Measurements from ENCODE around the gene C9orf85. TPM values are rescaled to one million over a fixed set of nuclear protein-coding genes. Genes with fewer than 3 reads are reported as not detected.

The C9orf85 gene
- total and polyA plus RNA-seq, 3 donors from 2014 or later, result 8.0 to 14.4 (median 11.8) TPM

DNA sequence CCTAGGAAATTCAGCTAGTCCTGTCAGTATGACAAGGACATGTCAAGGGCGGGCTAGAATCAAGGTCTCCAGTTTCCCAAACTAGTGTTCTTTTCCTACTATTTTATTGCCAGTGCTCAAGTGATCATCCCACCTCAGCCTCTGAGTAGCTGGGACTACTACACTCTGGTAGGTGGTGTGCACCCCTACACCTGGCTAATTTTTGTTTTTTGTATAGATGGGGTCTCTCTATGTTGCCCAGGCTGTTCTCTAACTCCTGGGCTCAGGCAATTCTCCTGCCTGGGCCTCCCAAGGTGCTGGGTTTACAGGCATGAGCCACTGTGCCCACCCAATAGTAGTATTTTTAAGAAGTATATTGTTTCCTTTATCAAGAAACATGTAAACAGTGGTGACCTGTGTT, 54.0 kb downstream of the C9orf85 start:
- Histone ChIP-seq H3K36me3 (ENCODE audit: low read depth, missing control alignments) (no peaks in the 10 kb centered on the region), H3K9me3 (no peaks in the 10 kb centered on the region), H3K27me3 (no peaks in the 10 kb centered on the region), H3K27ac (no peak overlapping the region), H3K4me1 (no peaks in the 10 kb centered on the region), H3K4me3 (no peak overlapping the region)
- intact Hi-C loops (cut with DNase I; ENCODE audit: low total_unique reads), result no loop called here
- 76 to 77% methylated on average over 1 of the region's 1 CpG for WGBS, 2 donors
- no peak for TF ChIP-seq POLR2A (IDR thresholded peaks at IDR 0.05)
- TF ChIP-seq, protein P1, sequence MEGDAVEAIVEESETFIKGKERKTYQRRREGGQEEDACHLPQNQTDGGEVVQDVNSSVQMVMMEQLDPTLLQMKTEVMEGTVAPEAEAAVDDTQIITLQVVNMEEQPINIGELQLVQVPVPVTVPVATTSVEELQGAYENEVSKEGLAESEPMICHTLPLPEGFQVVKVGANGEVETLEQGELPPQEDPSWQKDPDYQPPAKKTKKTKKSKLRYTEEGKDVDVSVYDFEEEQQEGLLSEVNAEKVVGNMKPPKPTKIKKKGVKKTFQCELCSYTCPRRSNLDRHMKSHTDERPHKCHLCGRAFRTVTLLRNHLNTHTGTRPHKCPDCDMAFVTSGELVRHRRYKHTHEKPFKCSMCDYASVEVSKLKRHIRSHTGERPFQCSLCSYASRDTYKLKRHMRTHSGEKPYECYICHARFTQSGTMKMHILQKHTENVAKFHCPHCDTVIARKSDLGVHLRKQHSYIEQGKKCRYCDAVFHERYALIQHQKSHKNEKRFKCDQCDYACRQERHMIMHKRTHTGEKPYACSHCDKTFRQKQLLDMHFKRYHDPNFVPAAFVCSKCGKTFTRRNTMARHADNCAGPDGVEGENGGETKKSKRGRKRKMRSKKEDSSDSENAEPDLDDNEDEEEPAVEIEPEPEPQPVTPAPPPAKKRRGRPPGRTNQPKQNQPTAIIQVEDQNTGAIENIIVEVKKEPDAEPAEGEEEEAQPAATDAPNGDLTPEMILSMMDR (IDR thresholded peaks at IDR 0.05), result no peak
- no peak for DNase-seq

DNA sequence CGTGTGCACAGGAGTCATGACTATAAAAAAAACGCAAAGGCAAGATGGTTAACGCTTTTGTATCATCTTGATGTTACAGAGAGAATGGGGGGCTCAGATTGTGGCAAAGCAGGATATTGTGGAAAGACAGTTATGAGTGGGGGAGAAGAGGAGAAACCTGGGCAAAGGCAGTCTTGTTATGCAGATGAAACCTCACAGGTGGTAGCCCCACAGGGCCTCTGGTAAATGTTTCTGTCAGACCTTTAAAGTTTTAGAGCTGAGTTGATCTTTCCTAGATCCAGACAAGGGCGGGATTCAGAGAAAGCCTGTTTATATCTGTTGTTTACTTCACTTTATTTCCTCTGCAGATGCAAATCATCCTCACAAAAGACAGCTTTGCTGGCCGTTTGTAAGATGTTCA, 55.2 kb downstream of the C9orf85 start:
- Histone ChIP-seq H3K27ac (no peak overlapping the region), H3K4me1 (no peaks in the 10 kb centered on the region), H3K27me3 (no peaks in the 10 kb centered on the region), H3K36me3 (ENCODE audit: low read depth, missing control alignments) (no peaks in the 10 kb centered on the region), H3K9me3 (no peaks in the 10 kb centered on the region), H3K4me3 (no peak overlapping the region)
- intact Hi-C loops (cut with DNase I; ENCODE audit: low total_unique reads), result no loop called here
- WGBS, 2 donors, result 71 to 80% methylated on average over 5 of the region's 5 CpGs
- TF ChIP-seq POLR2A (IDR thresholded peaks at IDR 0.05), result no peak
- TF ChIP-seq, protein P1 (IDR thresholded peaks at IDR 0.05), result no peak
- DNase-seq, result no peak

DNA sequence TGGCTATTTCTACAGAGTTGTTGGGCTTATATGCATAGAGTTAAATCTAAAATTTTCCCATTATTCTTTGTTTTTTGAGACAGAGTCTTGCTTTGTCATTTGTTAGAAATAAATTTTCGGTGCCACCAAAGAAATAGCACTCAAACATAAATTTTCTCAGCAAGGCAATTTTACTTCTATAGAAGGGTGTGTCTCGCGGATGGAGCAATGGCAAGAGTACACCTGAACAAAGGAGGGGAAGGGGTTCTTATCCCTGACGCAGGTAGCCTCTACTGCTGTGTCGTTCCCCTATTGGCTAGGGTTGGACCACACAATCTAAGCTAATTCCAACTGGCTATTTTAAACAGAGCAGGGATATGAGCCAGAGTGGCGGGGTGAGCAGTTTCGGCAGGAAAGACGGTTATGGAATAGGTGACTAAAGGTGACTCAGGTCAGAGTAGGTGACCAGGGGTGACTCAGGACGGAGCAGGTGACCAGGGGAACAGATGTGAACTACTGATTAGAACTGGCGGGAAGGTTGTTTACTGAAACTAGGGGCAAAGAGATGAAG, 57.2 kb downstream of the C9orf85 start:
- Histone ChIP-seq H3K27ac (no peak overlapping the region), H3K27me3 (no peaks in the 10 kb centered on the region), H3K9me3 (no peaks in the 10 kb centered on the region), H3K4me1 (no peaks in the 10 kb centered on the region), H3K36me3 (ENCODE audit: low read depth, missing control alignments) (no peaks in the 10 kb centered on the region), H3K4me3 (no peak overlapping the region)
- TF ChIP-seq POLR2A (IDR thresholded peaks at IDR 0.05), result no peak
- TF ChIP-seq, protein P1 (IDR thresholded peaks at IDR 0.05), result no peak
- no peak for DNase-seq
- WGBS, 2 donors, result 86 to 89% methylated on average over 10 of the region's 10 CpGs
- intact Hi-C loops (cut with DNase I; ENCODE audit: low total_unique reads), result no loop called here

DNA sequence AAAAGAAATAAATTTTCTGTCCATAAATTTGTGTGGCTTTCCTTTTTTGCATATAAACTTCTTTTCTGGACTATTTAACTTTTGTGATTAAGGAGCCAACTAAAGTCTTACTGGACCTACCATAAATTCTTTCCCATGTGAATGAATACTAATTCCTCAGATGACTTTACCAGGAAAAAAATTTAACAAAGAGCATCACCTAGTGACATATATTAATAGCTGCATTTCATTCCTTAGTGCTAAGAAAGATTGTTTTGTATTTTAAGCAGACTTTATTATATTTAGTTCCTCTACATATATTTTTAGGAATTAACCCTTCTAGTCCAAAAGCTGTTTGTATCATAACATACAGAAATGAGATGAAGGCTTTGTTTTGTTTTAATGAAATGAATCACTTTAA, 64.4 kb downstream of the C9orf85 start:
- H3K4me1 ChIP-seq, result no peaks in the 10 kb centered on the region
- DNase-seq, result no peak
- no peaks in the 10 kb centered on the region for H3K36me3 ChIP-seq (ENCODE audit: low read depth, missing control alignments)
- intact Hi-C loops (cut with DNase I; ENCODE audit: low total_unique reads), result no loop called here
- H3K27me3 ChIP-seq, result no peaks in the 10 kb centered on the region
- no peak overlapping the region for H3K4me3 ChIP-seq
- no peaks in the 10 kb centered on the region for H3K9me3 ChIP-seq
- H3K27ac ChIP-seq, result no peak overlapping the region
- TF ChIP-seq, protein P1 (IDR thresholded peaks at IDR 0.05), result peak in 1 of 3 experiments; percentile 24
- no peak for TF ChIP-seq POLR2A (IDR thresholded peaks at IDR 0.05)

DNA sequence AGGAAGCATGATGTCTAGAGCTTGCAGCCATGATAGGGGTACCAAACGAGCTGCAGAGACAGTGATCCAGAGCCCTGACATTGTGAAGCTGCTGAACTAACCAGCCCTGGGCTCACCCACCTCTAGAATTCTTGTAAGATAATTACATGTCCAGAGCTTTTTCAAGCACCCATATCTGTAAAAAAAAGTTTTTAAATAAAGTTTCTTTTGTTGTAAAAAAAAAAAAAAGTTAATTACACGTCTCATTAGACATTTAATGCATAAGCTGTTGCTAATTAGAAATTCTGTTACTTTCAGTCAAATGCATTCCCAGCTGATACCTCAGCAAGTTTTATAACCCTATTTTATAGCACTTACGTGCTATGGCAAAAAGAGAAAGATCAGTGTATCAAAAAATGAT, 65.6 kb downstream of the C9orf85 start:
- Histone ChIP-seq H3K36me3 (ENCODE audit: low read depth, missing control alignments) (no peaks in the 10 kb centered on the region), H3K4me1 (no peaks in the 10 kb centered on the region), H3K27ac (no peak overlapping the region), H3K27me3 (no peaks in the 10 kb centered on the region), H3K4me3 (no peak overlapping the region), H3K9me3 (no peaks in the 10 kb centered on the region)
- 47 to 53% methylated on average over 3 of the region's 3 CpGs for WGBS, 2 donors
- DNase-seq, result no peak
- intact Hi-C loops (cut with DNase I; ENCODE audit: low total_unique reads), result no loop called here
- TF ChIP-seq POLR2A (IDR thresholded peaks at IDR 0.05), result no peak
- TF ChIP-seq, protein P1 (IDR thresholded peaks at IDR 0.05), result no peak

All from testis (tissue), 3 donors.